Rectal smooth muscle tissue (tissue), 1 donor: Measurements from ENCODE around the gene CFAP100.

ENCODE experiments used
- H3K27ac ChIP-seq: one replicate; pipeline ENCODE4 v1.7.0; 2013; ENCODE audit warnings: low read depth, low read length, inconsistent platforms
- H3K27me3 ChIP-seq: one replicate; pipeline ENCODE4 v1.7.0; 2013; ENCODE audit warnings: low read length; ENCODE audit not compliant: control insufficient read depth, insufficient read depth
- H3K36me3 ChIP-seq: one replicate; pipeline ENCODE4 v1.7.0; 2013; ENCODE audit warnings: low read length; ENCODE audit not compliant: control insufficient read depth, insufficient read depth
- H3K4me1 ChIP-seq: one replicate; pipeline ENCODE4 v1.7.0; 2013; ENCODE audit warnings: low read length; ENCODE audit not compliant: control insufficient read depth, insufficient read depth
- H3K4me3 ChIP-seq: one replicate; pipeline ENCODE4 v1.7.0; 2013; ENCODE audit warnings: low read length
- H3K9ac ChIP-seq: one replicate; pipeline ENCODE4 v1.7.0; 2013; ENCODE audit warnings: low read length

CFAP100 gene

DNA sequence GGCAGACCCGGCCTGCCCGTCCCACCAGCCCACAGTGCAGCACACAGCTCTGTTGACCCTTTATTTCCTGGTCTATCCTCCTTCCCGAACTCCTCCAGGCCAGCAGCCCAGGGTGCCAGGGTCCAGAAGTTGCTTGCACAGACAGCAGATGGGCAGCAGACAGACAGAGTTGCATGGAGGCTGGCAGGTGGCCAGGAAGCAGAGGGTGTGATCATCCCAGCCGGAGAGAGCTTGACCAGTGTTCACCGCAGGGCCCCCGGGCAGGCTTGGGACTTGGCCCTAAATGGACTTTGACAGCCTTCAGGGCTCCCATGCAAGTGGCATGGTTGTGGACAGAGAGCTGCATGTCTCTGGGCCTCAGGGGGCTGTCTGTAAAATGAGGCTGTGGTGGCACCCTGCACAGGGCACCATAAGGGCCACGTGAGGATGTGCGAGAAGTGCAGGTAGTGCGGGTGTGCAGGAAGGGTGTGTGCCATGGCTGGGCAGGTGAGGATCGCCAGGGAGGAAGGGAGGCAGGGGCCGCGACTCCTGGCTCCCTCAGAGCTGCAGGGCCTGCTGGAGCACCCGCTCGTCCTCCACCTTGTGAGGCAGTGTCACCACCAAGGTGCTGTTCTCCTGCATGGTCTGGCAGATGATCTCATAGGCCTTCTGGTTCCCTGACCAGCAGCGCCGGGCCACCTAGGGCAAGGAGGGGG lies 87.2 kb downstream of the CFAP100 start:
- no peak overlapping the region for H3K9ac ChIP-seq
- no peaks in the 10 kb centered on the region for H3K4me1 ChIP-seq
- no peaks in the 10 kb centered on the region for H3K36me3 ChIP-seq
- no peaks in the 10 kb centered on the region for H3K27me3 ChIP-seq
- H3K27ac ChIP-seq: no peak overlapping the region
- no peak overlapping the region for H3K4me3 ChIP-seq

- no peaks in the 10 kb centered on the region for H3K27me3 ChIP-seq
- H3K4me1 ChIP-seq: no peaks in the 10 kb centered on the region
These were observed 88.0 kb downstream of the CFAP100 start for GRCh38 chr3:126482503-126483255.

DNA sequence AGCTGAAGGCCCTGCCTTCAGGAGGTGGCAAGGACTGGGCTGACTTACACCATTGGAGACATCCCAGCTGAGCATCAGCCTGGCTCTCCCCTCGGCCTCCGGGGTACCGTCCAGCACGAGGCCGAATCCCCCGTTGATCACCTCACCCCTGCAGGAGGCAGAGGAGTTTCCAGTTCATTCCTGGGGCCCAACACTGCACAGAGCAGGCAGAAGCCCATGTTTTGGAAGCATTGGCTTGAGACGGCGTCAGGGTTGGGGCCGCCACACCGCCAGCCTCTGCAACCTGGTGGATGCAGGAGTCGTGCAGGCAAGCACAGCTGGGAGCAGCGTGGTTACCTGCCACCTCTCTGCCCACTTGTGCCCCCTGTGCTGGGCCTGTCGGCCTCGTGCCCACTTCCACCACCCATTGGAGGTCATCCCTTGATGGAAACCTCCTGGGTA lies 88.6 kb downstream of the CFAP100 start:
- Histone ChIP-seq H3K4me1 (no peaks in the 10 kb centered on the region), H3K27me3 (no peaks in the 10 kb centered on the region)

More at GRCh38 chr3:126482503-126483255, 88.0 kb downstream of the CFAP100 start:
- Histone ChIP-seq H3K36me3 (no peaks in the 10 kb centered on the region), H3K9ac (no peak overlapping the region), H3K27ac (no peak overlapping the region), H3K4me3 (no peak overlapping the region)

DNA sequence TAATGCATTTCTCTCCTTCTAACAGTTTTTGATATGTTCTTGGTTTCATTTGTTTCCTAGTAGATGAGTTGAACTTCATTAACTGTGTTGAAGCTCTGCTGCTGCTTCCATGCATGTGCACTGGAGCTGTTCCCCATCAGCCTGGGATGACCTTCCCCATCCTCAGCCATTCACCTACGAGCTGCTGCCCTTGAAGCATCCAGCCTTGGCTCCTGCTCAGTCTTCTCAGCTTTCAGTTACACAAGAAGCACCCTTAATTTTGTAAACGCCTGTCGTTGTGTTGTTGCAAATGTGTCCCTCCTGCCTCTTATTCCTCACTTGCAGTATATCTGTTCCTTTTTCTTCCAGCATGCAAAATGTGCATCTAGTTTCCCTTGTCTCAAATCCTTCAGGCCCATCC lies 89.4 kb downstream of the CFAP100 start:
- Histone ChIP-seq H3K27me3 (no peaks in the 10 kb centered on the region), H3K4me1 (no peaks in the 10 kb centered on the region), H3K4me3 (no peak overlapping the region), H3K27ac (no peak overlapping the region), H3K36me3 (no peaks in the 10 kb centered on the region), H3K9ac (no peak overlapping the region)

More for the DNA sequence above, 88.6 kb downstream of the CFAP100 start:
- no peak overlapping the region for H3K27ac ChIP-seq
- no peak overlapping the region for H3K4me3 ChIP-seq
- no peaks in the 10 kb centered on the region for H3K36me3 ChIP-seq
- H3K9ac ChIP-seq: no peak overlapping the region

- no peaks in the 10 kb centered on the region for H3K36me3 ChIP-seq
- no peak overlapping the region for H3K9ac ChIP-seq
- no peaks in the 10 kb centered on the region for H3K27me3 ChIP-seq
- no peak overlapping the region for H3K27ac ChIP-seq
- no peaks in the 10 kb centered on the region for H3K4me1 ChIP-seq
- no peak overlapping the region for H3K4me3 ChIP-seq
These were observed 90.0 kb downstream of the CFAP100 start for GRCh38 chr3:126484662-126485061.

DNA sequence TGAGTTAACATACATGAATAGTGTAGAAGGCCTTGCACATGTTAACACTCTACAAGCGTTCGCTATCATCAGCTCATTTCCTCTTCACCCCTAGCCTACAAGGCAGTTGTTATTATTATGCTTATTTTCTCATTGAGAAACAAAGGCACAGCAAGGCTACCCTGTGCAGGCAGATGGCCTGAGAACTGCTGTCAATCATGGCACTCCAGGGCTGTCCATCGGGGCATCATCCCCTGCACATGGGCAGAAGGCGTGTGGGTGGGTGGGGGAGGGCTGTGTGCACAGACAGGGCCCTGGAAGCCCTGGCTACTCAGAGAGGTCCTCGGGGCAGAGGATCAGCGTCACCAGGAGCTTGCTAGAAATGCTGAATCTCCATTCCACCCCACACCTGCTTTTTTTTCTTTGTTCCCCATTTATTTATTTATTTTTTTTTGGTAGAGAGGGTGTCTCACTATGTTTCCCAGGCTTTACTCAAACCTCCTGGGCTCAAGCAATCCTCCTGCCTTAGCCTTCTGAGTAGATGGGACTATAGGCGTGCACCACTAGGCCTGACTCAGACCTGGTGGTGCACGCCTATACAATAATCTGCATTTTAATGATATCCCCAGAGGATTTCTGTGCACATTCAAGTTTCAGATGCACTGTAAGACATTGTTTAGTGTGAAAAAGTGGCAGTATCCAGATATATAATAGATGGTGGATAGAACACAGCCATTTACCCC lies 90.6 kb downstream of the CFAP100 start:
- Histone ChIP-seq H3K27me3 (no peaks in the 10 kb centered on the region), H3K36me3 (no peaks in the 10 kb centered on the region), H3K9ac (no peak overlapping the region), H3K27ac (no peak overlapping the region), H3K4me1 (no peaks in the 10 kb centered on the region), H3K4me3 (no peak overlapping the region)

- Histone ChIP-seq H3K9ac (no peak overlapping the region), H3K4me3 (no peak overlapping the region), H3K36me3 (no peaks in the 10 kb centered on the region), H3K27me3 (no peaks in the 10 kb centered on the region), H3K27ac (no peak overlapping the region), H3K4me1 (no peaks in the 10 kb centered on the region)
These were observed 91.2 kb downstream of the CFAP100 start for GRCh38 chr3:126485956-126486355.
